Upper lobe of right lung (tissue), 1 donor: ENCODE results near the gene UBE2Q1. TPM values are rescaled to one million over a fixed set of nuclear protein-coding genes. Genes with fewer than 3 reads are reported as not detected.

Experiments
- ATAC-seq: fragments of 200-7000 bp; cut with Tn5 transposase; one replicate; pipeline ENCODE4 v1.9.1; 2020; ENCODE audit warnings: mild to moderate bottlenecking, moderate library complexity
- DNase-seq: peaks from one replicate; pipeline ENCODE4 v3.0.0-alpha.2; 2020
- H3K27ac ChIP-seq: fragments of 200-600 bp; one replicate; pipeline ENCODE4 v1.8.0; 2022
- H3K27me3 ChIP-seq: fragments of 200-600 bp; one replicate; pipeline ENCODE4 v1.8.0; 2022; ENCODE audit warnings: mild to moderate bottlenecking
- H3K36me3 ChIP-seq: fragments of 200-600 bp; one replicate; pipeline ENCODE4 v1.8.0; 2022
- H3K4me1 ChIP-seq: fragments of 200-600 bp; one replicate; pipeline ENCODE4 v1.8.0; 2022
- H3K4me3 ChIP-seq: fragments of 200-600 bp; one replicate; pipeline ENCODE4 v1.8.0; 2022; ENCODE audit warnings: mild to moderate bottlenecking
- H3K9me3 ChIP-seq: fragments of 200-600 bp; one replicate; pipeline ENCODE4 v1.8.0; 2022
- CTCF ChIP-seq: fragments of 200-600 bp; IDR thresholded peaks from one replicate; pipeline ENCODE4 v1.8.0; 2022; ENCODE audit warnings: antibody characterized with exemption
- intact Hi-C: fragments of 100-400 bp; cut with DNase I; formaldehyde crosslinking; loops from one replicate; pipeline ENCODE4 v1.11.0; 2022
- long read RNA-seq: library from polyadenylated mRNA; unstranded; transcript quantifications from one replicate; pipeline ENCODE4 v2.0.0, GENCODE V29; 2021
- total RNA-seq: library from RNA; stranded (reverse); fragmentation: NEBNext Ultra II Directional; extraction: Animal tissue kit (Norgen Biotek cat#: 25700); gene quantifications from one replicate; pipeline ENCODE4 v1.2.1, GENCODE V29; 2021
- donor health status: DM: no; HTN: yes; CAD: no; lungs with severe emphysema.

The UBE2Q1 gene
- 93.5 TPM for total RNA-seq
- long read RNA-seq, transcript UBE2Q1-201 (13 exons, 3,210 nt) = major isoform, 60 of 75 reads
- long read RNA-seq, partial matches to known transcripts = 5 of 75 reads
- long read RNA-seq, other reads (novel, unspliced or antisense) = 10 of 75 reads

- intact Hi-C loops = no loop called here
- Histone ChIP-seq H3K36me3 (peaks cover 27% of the 10 kb centered on the region), H3K4me1 (peaks cover 25% of the 10 kb centered on the region), H3K9me3 (no peaks in the 10 kb centered on the region), H3K4me3 (peak within 1 kb of the TSS; percentile 71), H3K27me3 (no peaks in the 10 kb centered on the region), H3K27ac (peak within 1 kb of the TSS; percentile 83)
- TF ChIP-seq CTCF = no peak
- peak; percentile 85 for DNase-seq
- peak; percentile 1 for ATAC-seq
Measured at GRCh38 chr1:154557939-154558719, at the start of gene UBE2Q1. Gene UBE2Q1 (minus strand): TSS chr1:154558662. CDS start chr1:154558553, 109 bp downstream.

- peak; percentile 93 for DNase-seq
- no peaks in the 10 kb centered on the region for H3K9me3 ChIP-seq
- intact Hi-C loops = no loop called here
- ATAC-seq = peak; percentile 94
- peaks cover 3% of the 10 kb centered on the region for H3K36me3 ChIP-seq
- H3K4me1 ChIP-seq = peaks cover 48% of the 10 kb centered on the region
- peak within 1 kb of the TSS; percentile 94 for H3K4me3 ChIP-seq
- peak within 1 kb of the TSS; percentile 98 for H3K27ac ChIP-seq
- no peak for TF ChIP-seq CTCF
- no peaks in the 10 kb centered on the region for H3K27me3 ChIP-seq
Measured at GRCh38 chr1:154607609-154608396, 49.3 kb upstream of the UBE2Q1 start, which contains the start of gene ADAR. Gene ADAR (minus strand): TSS chr1:154608186. CDS start chr1:154608006, 180 bp downstream.

- H3K9me3 ChIP-seq = no peaks in the 10 kb centered on the region
- DNase-seq (no peak), ATAC-seq (no peak)
- no peak for TF ChIP-seq CTCF
- peaks cover 51% of the 10 kb centered on the region for H3K4me1 ChIP-seq
- H3K36me3 ChIP-seq = peaks cover 8% of the 10 kb centered on the region
- peak overlapping the region; percentile 94 for H3K4me3 ChIP-seq
- H3K27ac ChIP-seq = peak overlapping the region; percentile 98
- intact Hi-C loops = no loop called here
- H3K27me3 ChIP-seq = no peaks in the 10 kb centered on the region
Measured at GRCh38 chr1:154607106-154607608, 48.7 kb upstream of the UBE2Q1 start.

- no peak overlapping the region for H3K27ac ChIP-seq
- H3K36me3 ChIP-seq = peaks cover 24% of the 10 kb centered on the region
- H3K4me1 ChIP-seq = peaks cover 54% of the 10 kb centered on the region
- intact Hi-C loops = no loop called here
- H3K4me3 ChIP-seq = no peak overlapping the region
- ATAC-seq = no peak
- H3K9me3 ChIP-seq = no peaks in the 10 kb centered on the region
- no peak for TF ChIP-seq CTCF
- H3K27me3 ChIP-seq = no peaks in the 10 kb centered on the region
- DNase-seq = no peak
Measured at GRCh38 chr1:154605534-154605933, 47.1 kb upstream of the UBE2Q1 start.

- H3K27me3 ChIP-seq = no peaks in the 10 kb centered on the region
- H3K4me1 ChIP-seq = peaks cover 59% of the 10 kb centered on the region
- H3K4me3 ChIP-seq = no peak overlapping the region
- intact Hi-C loops = no loop called here
- peaks cover 41% of the 10 kb centered on the region for H3K36me3 ChIP-seq
- no peak for DNase-seq
- ATAC-seq = no peak
- no peak overlapping the region for H3K27ac ChIP-seq
- no peak for TF ChIP-seq CTCF
- H3K9me3 ChIP-seq = no peaks in the 10 kb centered on the region
Measured at GRCh38 chr1:154603317-154603716, 44.9 kb upstream of the UBE2Q1 start.
